ENCODE results near the gene BRAF. TPM values are rescaled to one million over a fixed set of nuclear protein-coding genes. Genes with fewer than 3 reads are reported as not detected.

BRAF gene
- total and polyA plus RNA-seq, 2 experiments from 2014 or later, result 14.0 to 42.0 TPM

DNA sequence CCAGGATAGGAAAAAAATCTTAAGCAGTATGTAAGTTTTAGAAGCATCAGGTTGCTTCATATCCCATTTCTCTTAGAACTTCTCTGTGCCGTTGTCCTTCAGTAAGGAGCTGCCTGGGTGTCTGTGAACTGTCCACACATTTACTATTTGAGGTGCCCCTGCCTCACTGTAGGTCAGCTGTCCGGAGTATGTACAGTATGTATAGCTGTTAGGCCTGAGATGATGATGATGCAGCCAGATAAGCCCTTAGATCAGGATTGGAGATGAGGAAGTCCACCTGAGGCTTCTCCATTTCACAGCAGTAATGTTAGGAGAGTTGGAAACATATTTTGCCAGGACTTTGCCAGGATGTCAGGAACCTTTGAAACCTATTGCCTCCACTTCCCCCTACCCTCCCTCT is 220.5 kb downstream of the BRAF start:
- Histone ChIP-seq H3K4me3 (no peak overlapping the region), H3K9me3 (ENCODE audit: low read depth) (no peaks in the 10 kb centered on the region), H3K9me2 (replicated peaks; ENCODE audit: insufficient read depth) (no peaks in the 10 kb centered on the region), H2AFZ (no peak overlapping the region), H3K4me2 (no peak overlapping the region), H3K36me3 (replicated peaks; ENCODE audit: insufficient read depth, low read depth) (peaks cover 5% of the 10 kb centered on the region), H3K79me2 (peaks cover 43% of the 10 kb centered on the region), H3K27me3 (no peaks in the 10 kb centered on the region), H4K20me1 (ENCODE audit: insufficient read depth, poor library complexity, severe bottlenecking) (peaks cover 7% of the 10 kb centered on the region), H3K4me1 (ENCODE audit: insufficient read depth) (no peaks in the 10 kb centered on the region), H3K27ac (no peak overlapping the region)
- 93% methylated on average over 2 of the region's 2 CpGs for WGBS (ENCODE audit: low lambda C conversion rate, missing lambda C conversion rate)
- no peak for DNase-seq (ENCODE audit: low spot score)
- TF ChIP-seq EZH2 (IDR thresholded peaks at IDR 0.05; ENCODE audit: borderline replicate concordance), result no peak
- TF ChIP-seq, protein P1, sequence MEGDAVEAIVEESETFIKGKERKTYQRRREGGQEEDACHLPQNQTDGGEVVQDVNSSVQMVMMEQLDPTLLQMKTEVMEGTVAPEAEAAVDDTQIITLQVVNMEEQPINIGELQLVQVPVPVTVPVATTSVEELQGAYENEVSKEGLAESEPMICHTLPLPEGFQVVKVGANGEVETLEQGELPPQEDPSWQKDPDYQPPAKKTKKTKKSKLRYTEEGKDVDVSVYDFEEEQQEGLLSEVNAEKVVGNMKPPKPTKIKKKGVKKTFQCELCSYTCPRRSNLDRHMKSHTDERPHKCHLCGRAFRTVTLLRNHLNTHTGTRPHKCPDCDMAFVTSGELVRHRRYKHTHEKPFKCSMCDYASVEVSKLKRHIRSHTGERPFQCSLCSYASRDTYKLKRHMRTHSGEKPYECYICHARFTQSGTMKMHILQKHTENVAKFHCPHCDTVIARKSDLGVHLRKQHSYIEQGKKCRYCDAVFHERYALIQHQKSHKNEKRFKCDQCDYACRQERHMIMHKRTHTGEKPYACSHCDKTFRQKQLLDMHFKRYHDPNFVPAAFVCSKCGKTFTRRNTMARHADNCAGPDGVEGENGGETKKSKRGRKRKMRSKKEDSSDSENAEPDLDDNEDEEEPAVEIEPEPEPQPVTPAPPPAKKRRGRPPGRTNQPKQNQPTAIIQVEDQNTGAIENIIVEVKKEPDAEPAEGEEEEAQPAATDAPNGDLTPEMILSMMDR (IDR thresholded peaks at IDR 0.05; ENCODE audit: poor library complexity), result no peak
- no peak for TF ChIP-seq EZH2phosphoT487 (IDR thresholded peaks at IDR 0.05; ENCODE audit: low read depth, severe bottlenecking, unreplicated experiment)

DNA sequence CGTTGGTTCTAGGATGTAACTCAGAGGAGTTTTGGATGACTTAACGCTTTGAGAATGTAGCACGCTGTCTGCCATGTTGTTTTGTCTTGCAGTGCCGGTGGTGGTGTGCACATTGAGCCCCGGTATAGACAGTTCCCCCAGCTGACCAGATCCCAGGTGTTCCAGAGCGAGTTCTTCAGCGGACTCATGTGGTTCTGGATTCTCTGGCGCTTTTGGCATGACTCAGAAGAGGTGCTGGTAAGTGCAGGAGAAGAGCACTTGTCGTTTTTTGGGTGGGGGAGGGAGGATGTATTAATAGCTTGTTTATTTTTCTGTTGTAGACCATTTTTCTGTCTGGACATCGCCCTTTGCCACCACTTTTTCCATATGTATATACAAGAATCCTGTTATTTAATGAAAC is 222.0 kb downstream of the BRAF start:
- 95% methylated on average over 10 of the region's 10 CpGs for WGBS (ENCODE audit: low lambda C conversion rate, missing lambda C conversion rate)
- H4K20me1 ChIP-seq (ENCODE audit: insufficient read depth, poor library complexity, severe bottlenecking), result peaks cover 13% of the 10 kb centered on the region
- H3K79me2 ChIP-seq, result peaks cover 58% of the 10 kb centered on the region
- no peak overlapping the region for H2AFZ ChIP-seq
- H3K4me3 ChIP-seq, result no peak overlapping the region
- no peak for DNase-seq (ENCODE audit: low spot score)
- no peaks in the 10 kb centered on the region for H3K27me3 ChIP-seq
- H3K27ac ChIP-seq, result no peak overlapping the region
- TF ChIP-seq EZH2 (IDR thresholded peaks at IDR 0.05; ENCODE audit: borderline replicate concordance) (no peak), EZH2phosphoT487 (IDR thresholded peaks at IDR 0.05; ENCODE audit: low read depth, severe bottlenecking, unreplicated experiment) (no peak)
- TF ChIP-seq, protein P1 (IDR thresholded peaks at IDR 0.05; ENCODE audit: poor library complexity), result no peak
- H3K9me3 ChIP-seq (ENCODE audit: low read depth), result no peaks in the 10 kb centered on the region
- H3K4me1 ChIP-seq (ENCODE audit: insufficient read depth), result peaks cover 7% of the 10 kb centered on the region
- H3K36me3 ChIP-seq (replicated peaks; ENCODE audit: insufficient read depth, low read depth), result peaks cover 5% of the 10 kb centered on the region
- no peak overlapping the region for H3K4me2 ChIP-seq
- no peaks in the 10 kb centered on the region for H3K9me2 ChIP-seq (replicated peaks; ENCODE audit: insufficient read depth)

DNA sequence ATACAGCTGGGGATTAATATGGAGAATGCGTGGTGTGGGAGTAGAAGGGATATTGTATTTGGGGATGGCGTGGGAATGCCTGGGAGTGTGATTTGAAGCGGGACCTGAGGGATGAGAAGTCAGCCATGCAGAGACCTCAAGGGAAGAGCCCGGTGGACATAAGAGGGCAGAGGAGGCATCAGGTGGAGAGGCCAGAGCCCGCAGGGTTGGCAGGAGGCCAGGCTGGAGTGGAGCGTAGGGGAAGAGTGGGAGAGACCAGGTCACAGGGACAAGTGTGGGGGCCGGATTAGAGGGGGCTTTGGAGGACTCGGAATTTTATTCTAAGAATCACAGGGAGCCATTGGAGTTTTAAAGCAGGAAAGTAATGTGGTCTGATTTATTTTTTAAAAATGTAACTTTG is 226.3 kb downstream of the BRAF start:
- H3K4me1 ChIP-seq (ENCODE audit: insufficient read depth), result peaks cover 16% of the 10 kb centered on the region
- no peak overlapping the region for H3K4me3 ChIP-seq
- H3K79me2 ChIP-seq, result peaks cover 62% of the 10 kb centered on the region
- 94% methylated on average over 8 of the region's 8 CpGs for WGBS (ENCODE audit: low lambda C conversion rate, missing lambda C conversion rate)
- H3K27ac ChIP-seq, result no peak overlapping the region
- H3K9me2 ChIP-seq (replicated peaks; ENCODE audit: insufficient read depth), result no peaks in the 10 kb centered on the region
- no peaks in the 10 kb centered on the region for H3K27me3 ChIP-seq
- no peak for DNase-seq (ENCODE audit: low spot score)
- peaks cover 16% of the 10 kb centered on the region for H4K20me1 ChIP-seq (ENCODE audit: insufficient read depth, poor library complexity, severe bottlenecking)
- H3K4me2 ChIP-seq, result peak overlapping the region; percentile 94
- no peak overlapping the region for H2AFZ ChIP-seq
- TF ChIP-seq EZH2 (IDR thresholded peaks at IDR 0.05; ENCODE audit: borderline replicate concordance) (no peak), EZH2phosphoT487 (IDR thresholded peaks at IDR 0.05; ENCODE audit: low read depth, severe bottlenecking, unreplicated experiment) (no peak)
- TF ChIP-seq, protein P1 (IDR thresholded peaks at IDR 0.05; ENCODE audit: poor library complexity), result no peak
- H3K9me3 ChIP-seq (ENCODE audit: low read depth), result no peaks in the 10 kb centered on the region
- H3K36me3 ChIP-seq (replicated peaks; ENCODE audit: insufficient read depth, low read depth), result no peaks in the 10 kb centered on the region
